Vagina (tissue), 2 donors: ENCODE results near the gene ENOX2. TPM values are rescaled to one million over a fixed set of nuclear protein-coding genes. Genes with fewer than 3 reads are reported as not detected.

Source experiments
- DNase-seq, 2 donors: peaks; one replicate each; pipeline ENCODE4 v3.0.0-alpha.2; 2017; ENCODE audit errors: extremely low spot score in 2 of 2
- H3K27ac ChIP-seq: fragments of 200-600 bp; sonication (generic); one replicate; pipeline ENCODE4 v1.5.1; 2019
- H3K27me3 ChIP-seq: fragments of 200-600 bp; sonication (generic); one replicate; pipeline ENCODE4 v1.5.1; 2019
- H3K36me3 ChIP-seq, 2 donors: fragments of 200-600 bp; sonication (generic); one replicate each; pipeline ENCODE4 v1.5.1; 2017 to 2019
- H3K4me1 ChIP-seq: fragments of 200-600 bp; sonication (generic); one replicate; pipeline ENCODE4 v1.5.1; 2019
- H3K4me3 ChIP-seq, 2 donors: fragments of 200-600 bp; sonication (generic); 1 replicate in 1 of 2; 2 replicates in 1 of 2; pipeline ENCODE4 v1.5.1; 2016 to 2019
- H3K9me3 ChIP-seq: fragments of 200-600 bp; sonication (generic); one replicate; pipeline ENCODE4 v1.5.1; 2019
- POLR2A ChIP-seq, 2 donors: fragments of 450-650 bp; IDR thresholded peaks; one replicate each; pipeline ENCODE4 v1.6.1; 2017; ENCODE audit warnings: antibody characterized with exemption in 2 of 2, mild to moderate bottlenecking in 2 of 2, moderate library complexity in 2 of 2
- POLR2AphosphoS5 ChIP-seq, 2 donors: sonication (generic); formaldehyde crosslinking; IDR thresholded peaks; one replicate each; pipeline ENCODE4 v1.9.0; 2017; ENCODE audit warnings: antibody characterized with exemption in 2 of 2, mild to moderate bottlenecking in 2 of 2, low read depth in 1 of 2; ENCODE audit not compliant: insufficient read depth in 1 of 2
- intact Hi-C: fragments of 100-400 bp; cut with DNase I; formaldehyde crosslinking; loops from one replicate; pipeline ENCODE4 v1.15.1; 2023
- total RNA-seq: library from RNA; depleted of rRNA; stranded (reverse); fragments of >200 nt; gene quantifications from one replicate; pipeline ENCODE4 v1.2.3, GENCODE V29; 2016
- TF ChIP-seq, protein P1 (sequence below), 3 experiments: fragments of 450-650 bp in 2 of 3; fragments of 200-600 bp in 1 of 3; sonication (generic) in 1 of 3; IDR thresholded peaks; one replicate each; pipeline ENCODE4 v1.5.1; 2017 to 2019; ENCODE audit warnings: antibody characterized with exemption in 3 of 3, mild to moderate bottlenecking in 2 of 3, moderate library complexity in 2 of 3

Gene ENOX2
- total RNA-seq, 1 donor from 2014 or later, result 8.8 TPM

DNA sequence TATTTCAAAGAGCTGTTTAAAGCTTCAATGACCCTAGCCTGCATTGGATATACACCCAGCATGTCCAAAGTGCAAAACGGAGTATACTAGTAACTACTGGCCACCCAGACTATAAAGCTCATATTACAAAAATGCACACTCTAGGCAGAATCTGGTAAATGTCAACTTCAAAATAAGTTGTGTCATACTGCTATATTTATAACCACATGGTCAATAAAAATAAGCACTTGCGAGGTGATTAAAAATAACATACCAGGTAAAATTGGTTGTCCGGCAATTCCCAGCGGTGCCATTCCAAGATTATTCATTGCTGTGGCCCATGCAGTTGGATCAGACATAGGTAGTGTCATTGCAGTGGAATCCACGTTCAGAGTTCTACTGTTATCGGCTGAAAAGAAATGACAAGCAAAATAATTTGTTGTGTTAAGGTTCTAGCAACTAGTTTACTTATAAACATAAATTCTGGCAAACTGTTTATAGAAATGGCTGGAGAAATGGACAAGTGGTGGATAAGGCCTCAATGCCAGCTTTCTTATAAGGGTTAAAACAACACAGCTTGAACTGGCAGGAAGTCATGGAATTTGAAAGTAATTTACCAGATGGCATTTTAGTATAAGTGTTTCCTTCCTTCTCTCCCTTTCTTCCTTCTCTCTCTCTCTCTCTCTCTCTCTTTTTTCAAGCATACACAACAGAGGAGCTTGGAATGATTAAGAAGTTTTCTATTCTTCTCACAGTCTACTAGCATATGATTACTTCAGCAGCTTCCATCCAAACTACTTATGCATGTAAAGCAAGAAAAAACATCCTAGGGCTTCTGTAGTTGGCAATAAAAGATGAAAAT lies 199.9 kb downstream of the ENOX2 start:
- H3K4me3 ChIP-seq, result no peak overlapping the region
- intact Hi-C loops, result no loop called here
- no peaks in the 10 kb centered on the region for H3K9me3 ChIP-seq
- no peaks in the 10 kb centered on the region for H3K27me3 ChIP-seq
- H3K4me1 ChIP-seq, result no peaks in the 10 kb centered on the region
- H3K36me3 ChIP-seq, result no peaks in the 10 kb centered on the region
- TF ChIP-seq, protein P1, sequence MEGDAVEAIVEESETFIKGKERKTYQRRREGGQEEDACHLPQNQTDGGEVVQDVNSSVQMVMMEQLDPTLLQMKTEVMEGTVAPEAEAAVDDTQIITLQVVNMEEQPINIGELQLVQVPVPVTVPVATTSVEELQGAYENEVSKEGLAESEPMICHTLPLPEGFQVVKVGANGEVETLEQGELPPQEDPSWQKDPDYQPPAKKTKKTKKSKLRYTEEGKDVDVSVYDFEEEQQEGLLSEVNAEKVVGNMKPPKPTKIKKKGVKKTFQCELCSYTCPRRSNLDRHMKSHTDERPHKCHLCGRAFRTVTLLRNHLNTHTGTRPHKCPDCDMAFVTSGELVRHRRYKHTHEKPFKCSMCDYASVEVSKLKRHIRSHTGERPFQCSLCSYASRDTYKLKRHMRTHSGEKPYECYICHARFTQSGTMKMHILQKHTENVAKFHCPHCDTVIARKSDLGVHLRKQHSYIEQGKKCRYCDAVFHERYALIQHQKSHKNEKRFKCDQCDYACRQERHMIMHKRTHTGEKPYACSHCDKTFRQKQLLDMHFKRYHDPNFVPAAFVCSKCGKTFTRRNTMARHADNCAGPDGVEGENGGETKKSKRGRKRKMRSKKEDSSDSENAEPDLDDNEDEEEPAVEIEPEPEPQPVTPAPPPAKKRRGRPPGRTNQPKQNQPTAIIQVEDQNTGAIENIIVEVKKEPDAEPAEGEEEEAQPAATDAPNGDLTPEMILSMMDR (IDR thresholded peaks at IDR 0.05), result no peak
- TF ChIP-seq POLR2A (IDR thresholded peaks at IDR 0.05) (no peak), POLR2AphosphoS5 (IDR thresholded peaks at IDR 0.05; ENCODE audit: insufficient read depth in 1 of 2, low read depth in 1 of 2) (no peak)
- no peak for DNase-seq
- no peak overlapping the region for H3K27ac ChIP-seq

DNA sequence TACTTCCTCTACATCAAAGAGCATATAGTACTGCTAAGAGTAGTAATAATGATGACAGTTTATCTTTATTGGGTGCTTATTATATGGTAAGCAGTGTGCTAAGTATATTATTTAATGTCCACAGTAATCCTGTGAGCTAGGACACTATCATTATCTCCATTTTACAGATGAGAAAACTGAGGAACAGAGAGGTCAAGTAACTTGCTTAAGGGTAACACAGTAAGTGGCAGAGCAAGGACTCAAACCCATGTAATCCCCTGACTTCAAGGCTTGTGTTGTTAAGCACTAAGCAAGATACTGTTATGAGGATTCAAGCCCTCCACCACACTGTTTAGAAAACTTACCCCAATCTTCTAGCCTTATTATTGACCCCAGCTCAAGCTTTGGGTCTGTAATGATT lies 202.4 kb downstream of the ENOX2 start:
- Histone ChIP-seq H3K36me3 (no peaks in the 10 kb centered on the region), H3K4me1 (no peaks in the 10 kb centered on the region), H3K27me3 (no peaks in the 10 kb centered on the region), H3K9me3 (no peaks in the 10 kb centered on the region), H3K27ac (no peak overlapping the region), H3K4me3 (no peak overlapping the region)
- no peak for TF ChIP-seq POLR2A (IDR thresholded peaks at IDR 0.05)
- no peak for DNase-seq
- intact Hi-C loops, result no loop called here

DNA sequence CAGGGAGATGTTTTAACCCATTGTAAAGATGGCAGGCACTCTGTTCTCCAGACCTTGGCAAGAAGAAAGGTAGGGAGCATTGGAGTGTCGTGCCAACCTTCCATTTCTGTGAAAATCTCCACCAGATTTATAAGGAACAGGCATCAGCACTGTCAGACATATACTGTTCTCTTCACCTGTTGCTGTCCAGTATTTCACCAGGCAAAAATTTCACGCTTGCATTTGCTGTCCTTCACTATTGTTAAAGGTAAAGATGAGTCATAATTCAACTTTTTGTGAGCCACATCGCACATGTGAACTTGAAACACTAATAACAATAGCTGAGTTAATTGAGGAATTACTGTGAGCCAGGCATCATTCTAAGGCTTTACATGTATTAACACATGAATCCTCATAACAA lies 203.4 kb downstream of the ENOX2 start:
- no peaks in the 10 kb centered on the region for H3K9me3 ChIP-seq
- no peaks in the 10 kb centered on the region for H3K36me3 ChIP-seq
- no peaks in the 10 kb centered on the region for H3K4me1 ChIP-seq
- H3K4me3 ChIP-seq, result no peak overlapping the region
- intact Hi-C loops, result no loop called here
- DNase-seq, result no peak
- TF ChIP-seq POLR2AphosphoS5 (IDR thresholded peaks at IDR 0.05; ENCODE audit: insufficient read depth in 1 of 2, low read depth in 1 of 2), result no peak
- TF ChIP-seq, protein P1 (IDR thresholded peaks at IDR 0.05), result no peak
- no peak for TF ChIP-seq POLR2A (IDR thresholded peaks at IDR 0.05)
- no peak overlapping the region for H3K27ac ChIP-seq
- no peaks in the 10 kb centered on the region for H3K27me3 ChIP-seq

DNA sequence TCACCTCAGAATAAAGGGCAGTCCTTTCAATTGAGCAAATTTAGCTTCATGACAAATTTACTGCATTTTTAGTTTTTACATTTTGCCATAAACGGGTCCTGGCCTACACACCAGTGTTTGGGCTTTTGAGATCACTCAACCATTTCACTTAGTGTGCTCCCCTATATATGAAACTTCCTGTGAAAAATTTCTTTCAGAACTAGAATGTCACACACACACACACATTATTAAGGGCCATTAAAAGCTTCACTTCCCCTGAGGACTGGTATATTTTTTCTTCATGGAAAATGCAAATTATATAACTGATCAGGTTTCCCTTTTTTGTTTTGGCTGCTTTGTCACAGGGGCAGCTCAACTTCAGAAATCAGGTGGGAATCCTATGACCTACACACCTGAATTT lies 206.5 kb downstream of the ENOX2 start:
- H3K4me3 ChIP-seq, result no peak overlapping the region
- H3K36me3 ChIP-seq, result no peaks in the 10 kb centered on the region
- H3K9me3 ChIP-seq, result no peaks in the 10 kb centered on the region
- H3K27ac ChIP-seq, result no peak overlapping the region
- no peaks in the 10 kb centered on the region for H3K27me3 ChIP-seq
- no peaks in the 10 kb centered on the region for H3K4me1 ChIP-seq
- DNase-seq, result no peak
- TF ChIP-seq, protein P1 (IDR thresholded peaks at IDR 0.05), result no peak
- TF ChIP-seq POLR2A (IDR thresholded peaks at IDR 0.05), result no peak
- TF ChIP-seq POLR2AphosphoS5 (IDR thresholded peaks at IDR 0.05; ENCODE audit: insufficient read depth in 1 of 2, low read depth in 1 of 2), result no peak
- intact Hi-C loops, result no loop called here

DNA sequence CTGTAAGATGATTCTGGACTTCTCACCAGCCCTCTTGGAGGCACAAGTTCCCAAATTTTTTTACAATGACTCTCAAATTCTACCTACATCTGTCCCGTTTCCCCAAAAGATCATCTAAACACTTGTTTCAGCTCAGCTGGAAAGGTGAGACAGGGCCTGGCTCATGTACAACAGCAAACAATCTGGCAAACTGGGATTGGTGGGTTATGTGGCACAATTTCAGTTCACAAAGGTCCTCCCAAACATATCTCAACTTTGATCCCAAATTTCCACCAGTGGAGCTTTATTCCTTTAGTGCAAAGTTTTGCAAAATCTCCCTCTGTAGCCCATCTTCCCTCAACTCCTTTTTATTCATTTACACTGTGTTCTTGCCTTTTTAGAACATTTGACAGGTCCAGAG lies 207.1 kb downstream of the ENOX2 start:
- intact Hi-C loops, result no loop called here
- Histone ChIP-seq H3K27ac (no peak overlapping the region), H3K4me3 (no peak overlapping the region), H3K36me3 (no peaks in the 10 kb centered on the region), H3K27me3 (no peaks in the 10 kb centered on the region), H3K4me1 (no peaks in the 10 kb centered on the region), H3K9me3 (no peaks in the 10 kb centered on the region)
- no peak for DNase-seq
- TF ChIP-seq, protein P1 (IDR thresholded peaks at IDR 0.05), result no peak
- TF ChIP-seq POLR2A (IDR thresholded peaks at IDR 0.05), result no peak
- no peak for TF ChIP-seq POLR2AphosphoS5 (IDR thresholded peaks at IDR 0.05; ENCODE audit: insufficient read depth in 1 of 2, low read depth in 1 of 2)
